PC-3 (cell line): Measurements from ENCODE around the gene C17orf114.
A peak's percentile ranks its signal among the peaks of the same experiment; 100 is the strongest.

Experiments used
- ATAC-seq: fragments of 200-7000 bp; cut with Tn5 transposase; 2 replicates; pipeline ENCODE4 v1.9.1; 2020; ENCODE audit warnings: mild to moderate bottlenecking, moderate library complexity
- BruUV-seq: library from RNA; stranded (reverse); fragments of 400-500 nt; replicated peaks from 2 replicates; lab custom pipeline; 2021; lab: Mats Ljungman, UMichigan
- CTCF ChIA-PET: fragments of 300-600 bp; sonication (Branson Sonifier 250); formaldehyde crosslinking; loops from one replicate; lab custom pipeline; 2022; ENCODE audit warnings: antibody characterized with exemption; lab: Charles Lee
- POLR2A ChIA-PET: fragments of 300-600 bp; sonication (Branson Sonifier 250); formaldehyde crosslinking; loops from one replicate; lab custom pipeline; 2022; ENCODE audit warnings: antibody characterized with exemption; ENCODE audit not compliant: unreplicated experiment; lab: Charles Lee
- DNase-seq: peaks from one replicate; pipeline ENCODE4 v3.0.0-alpha.2; 2015
- H2AFZ ChIP-seq: fragments of 300-600 bp; sonication (generic); 2 replicates; pipeline ENCODE4 v1.6.0; 2016; ENCODE audit warnings: antibody characterized with exemption, low read length
- H3F3A ChIP-seq: fragments of 300-600 bp; sonication (generic); one replicate; pipeline ENCODE4 v1.6.0; 2017; ENCODE audit warnings: antibody characterized with exemption, low read length, control low read depth, mild to moderate bottlenecking; ENCODE audit not compliant: unreplicated experiment
- H3K27ac ChIP-seq: fragments of 300-600 bp; sonication (generic); 2 replicates; pipeline ENCODE4 v1.5.1; 2016; ENCODE audit warnings: mild to moderate bottlenecking, low read length
- H3K27me3 ChIP-seq: fragments of 300-600 bp; sonication (generic); 2 replicates; pipeline ENCODE4 v1.6.1; 2016; ENCODE audit warnings: low read length, mixed read lengths
- H3K36me3 ChIP-seq: fragments of 300-600 bp; sonication (generic); 2 replicates; pipeline ENCODE4 v1.6.1; 2016; ENCODE audit warnings: low read depth, mixed run types, low read length, mixed read lengths
- H3K4me1 ChIP-seq: fragments of 300-600 bp; sonication (generic); 2 replicates; pipeline ENCODE4 v1.5.1; 2016; ENCODE audit warnings: low read length; ENCODE audit not compliant: insufficient read depth
- H3K4me2 ChIP-seq: fragments of 300-600 bp; sonication (generic); 2 replicates; pipeline ENCODE4 v1.6.0; 2016; ENCODE audit warnings: low read length
- H3K4me3 ChIP-seq: fragments of 300-600 bp; sonication (generic); 2 replicates; pipeline ENCODE4 v1.5.1; 2016; ENCODE audit warnings: mild to moderate bottlenecking, low read length, mixed read lengths
- H3K79me2 ChIP-seq: fragments of 300-600 bp; sonication (generic); 2 replicates; pipeline ENCODE4 v1.6.1; 2017; ENCODE audit warnings: low read length, mixed read lengths
- H3K9ac ChIP-seq: fragments of 300-600 bp; sonication (generic); 2 replicates; pipeline ENCODE4 v1.6.0; 2016; ENCODE audit warnings: mild to moderate bottlenecking, low read length
- H3K9me2 ChIP-seq: fragments of 300-600 bp; sonication (generic); replicated peaks from 2 replicates; pipeline ENCODE4 v1.6.1; 2016; ENCODE audit warnings: mixed run types, low read length, mixed read lengths
- H3K9me3 ChIP-seq: fragments of 300-600 bp; sonication (generic); 2 replicates; pipeline ENCODE4 v1.6.1; 2016; ENCODE audit warnings: low read length, mixed read lengths
- H4K20me1 ChIP-seq: fragments of 300-600 bp; sonication (generic); 2 replicates; pipeline ENCODE4 v1.6.1; 2016; ENCODE audit warnings: low read length, mixed read lengths
- CTCF ChIP-seq: fragments of 300-600 bp; sonication (generic); conservative IDR thresholded peaks from 2 replicates; pipeline ENCODE4 v1.5.1; 2017; ENCODE audit warnings: antibody characterized with exemption, low read depth, mild to moderate bottlenecking, low read length
- EZH2 ChIP-seq: fragments of 300-600 bp; sonication (generic); IDR thresholded peaks from one replicate; pipeline ENCODE4 v1.6.1; 2017; ENCODE audit warnings: antibody characterized with exemption, mild to moderate bottlenecking, low read length; ENCODE audit not compliant: unreplicated experiment
- EZH2phosphoT487 ChIP-seq: fragments of 300-600 bp; sonication (generic); IDR thresholded peaks from 2 replicates; pipeline ENCODE4 v1.6.1; 2018; ENCODE audit warnings: mild to moderate bottlenecking, antibody characterized with exemption, low read length, borderline replicate concordance
- intact Hi-C: fragments of 100-400 bp; cut with micrococcal nuclease; formaldehyde crosslinking; loops from 2 replicates; pipeline ENCODE4 v1.9.0; 2023

Gene C17orf114

GRCh38 chr17:4807605-4808377, 5.7 kb upstream of the C17orf114 start:
- DNase-seq = no peak
- no peaks in the 10 kb centered on the region for H4K20me1 ChIP-seq
- no peaks in the 10 kb centered on the region for H3F3A ChIP-seq
- H3K4me1 ChIP-seq = peaks cover 9% of the 10 kb centered on the region
- no peaks in the 10 kb centered on the region for H3K79me2 ChIP-seq
- TF ChIP-seq EZH2 = no peak
- TF ChIP-seq CTCF = no peak
- TF ChIP-seq EZH2phosphoT487 = no peak
- CTCF ChIA-PET = no interaction called here
- POLR2A ChIA-PET = interaction anchor here (0.5 kb wide), 1 partner anchor 1299 kb away, joined by 9 read pairs; no protein-coding TSS in a partner anchor
- H3K9me2 ChIP-seq = no peaks in the 10 kb centered on the region
- H3K36me3 ChIP-seq = no peaks in the 10 kb centered on the region
- peak overlapping the region; percentile 78 for H3K4me3 ChIP-seq
- TSS peak; percentile 65 for BruUV-seq
- no peak; the same call in 1 of the 2 replicates for ATAC-seq
- H3K27ac ChIP-seq = no peak overlapping the region
- H3K9ac ChIP-seq = no peak overlapping the region; the same call in 1 of the 2 replicates
- no peaks in the 10 kb centered on the region for H3K9me3 ChIP-seq
- no peaks in the 10 kb centered on the region for H3K27me3 ChIP-seq
- intact Hi-C loops = loop anchor here (1.0 kb wide), 1 partner anchor 26 kb away; the partner anchor contains the start of gene MINK1
- H3K4me2 ChIP-seq = peak overlapping the region; percentile 88
- no peak overlapping the region for H2AFZ ChIP-seq

GRCh38 chr17:4806777-4807604, 4.9 kb upstream of the C17orf114 start, which contains the start of gene PLD2:
Gene PLD2 (plus strand): TSS chr17:4807152. CDS start chr17:4807773, 621 bp downstream.
- TF ChIP-seq EZH2 (no peak), EZH2phosphoT487 (no peak), CTCF (no peak)
- no peaks in the 10 kb centered on the region for H3K27me3 ChIP-seq
- no peaks in the 10 kb centered on the region for H3F3A ChIP-seq
- intact Hi-C loops = loop anchor here (1.0 kb wide), 1 partner anchor 26 kb away; the partner anchor contains the start of gene MINK1
- H3K36me3 ChIP-seq = no peaks in the 10 kb centered on the region
- peak within 1 kb of the TSS; percentile 54 for H2AFZ ChIP-seq
- H3K27ac ChIP-seq = no peak within 1 kb of the TSS
- BruUV-seq = no TSS peak
- H3K79me2 ChIP-seq = no peaks in the 10 kb centered on the region
- H3K4me2 ChIP-seq = peak within 1 kb of the TSS; percentile 88
- H3K4me1 ChIP-seq = peaks cover 9% of the 10 kb centered on the region
- POLR2A ChIA-PET = interaction anchor here (0.7 kb wide), 1 partner anchor 43 kb away, joined by 8 read pairs; no protein-coding TSS in a partner anchor
- DNase-seq = peak; percentile 84
- H3K4me3 ChIP-seq = peak within 1 kb of the TSS; percentile 78
- no peaks in the 10 kb centered on the region for H4K20me1 ChIP-seq
- H3K9ac ChIP-seq = peak within 1 kb of the TSS; percentile 69
- CTCF ChIA-PET = interaction anchor here (1.0 kb wide), 1 partner anchor 17 kb away, joined by 6 read pairs; no protein-coding TSS in a partner anchor
- peak; percentile 97 for ATAC-seq
- H3K9me2 ChIP-seq = no peaks in the 10 kb centered on the region
- H3K9me3 ChIP-seq = no peaks in the 10 kb centered on the region
